ENCODE data around the gene TENM4.

The TENM4 gene

GRCh38 chr11:79412761-79413160, 28.1 kb downstream of the TENM4 start:
- no peak overlapping the region for H3K4me3 ChIP-seq (ENCODE audit: low read length in 2 of 2)
- no peaks in the 10 kb centered on the region for H3K27me3 ChIP-seq (ENCODE audit: control insufficient read depth in 2 of 2, insufficient read depth in 2 of 2, low read length in 2 of 2)
- H3K36me3 ChIP-seq (ENCODE audit: control insufficient read depth in 2 of 2, insufficient read depth in 2 of 2, low read length in 2 of 2) = no peaks in the 10 kb centered on the region
- H3K9ac ChIP-seq (ENCODE audit: low read depth in 1 of 2, low read length in 2 of 2) = no peak overlapping the region
- no peaks in the 10 kb centered on the region for H3K9me3 ChIP-seq (ENCODE audit: control insufficient read depth in 2 of 2, low read length in 2 of 2)
- H3K27ac ChIP-seq (ENCODE audit: low read depth in 2 of 2, low read length in 2 of 2) = no peak overlapping the region
- H3K4me1 ChIP-seq (ENCODE audit: control insufficient read depth in 2 of 2, insufficient read depth in 2 of 2, low read length in 2 of 2) = no peaks in the 10 kb centered on the region

GRCh38 chr11:79409330-79409729, 31.5 kb downstream of the TENM4 start:
- no peak overlapping the region for H3K4me3 ChIP-seq (ENCODE audit: low read length in 2 of 2)
- H3K27me3 ChIP-seq (ENCODE audit: control insufficient read depth in 2 of 2, insufficient read depth in 2 of 2, low read length in 2 of 2) = no peaks in the 10 kb centered on the region
- no peaks in the 10 kb centered on the region for H3K9me3 ChIP-seq (ENCODE audit: control insufficient read depth in 2 of 2, low read length in 2 of 2)
- no peaks in the 10 kb centered on the region for H3K4me1 ChIP-seq (ENCODE audit: control insufficient read depth in 2 of 2, insufficient read depth in 2 of 2, low read length in 2 of 2)
- no peak overlapping the region for H3K9ac ChIP-seq (ENCODE audit: low read depth in 1 of 2, low read length in 2 of 2)
- no peak overlapping the region for H3K27ac ChIP-seq (ENCODE audit: low read depth in 2 of 2, low read length in 2 of 2)
- H3K36me3 ChIP-seq (ENCODE audit: control insufficient read depth in 2 of 2, insufficient read depth in 2 of 2, low read length in 2 of 2) = no peaks in the 10 kb centered on the region

GRCh38 chr11:79406376-79406775, 34.5 kb downstream of the TENM4 start:
- Histone ChIP-seq H3K27me3 (ENCODE audit: control insufficient read depth in 2 of 2, insufficient read depth in 2 of 2, low read length in 2 of 2) (no peaks in the 10 kb centered on the region), H3K9ac (ENCODE audit: low read depth in 1 of 2, low read length in 2 of 2) (no peak overlapping the region), H3K4me3 (ENCODE audit: low read length in 2 of 2) (no peak overlapping the region), H3K27ac (ENCODE audit: low read depth in 2 of 2, low read length in 2 of 2) (no peak overlapping the region), H3K36me3 (ENCODE audit: control insufficient read depth in 2 of 2, insufficient read depth in 2 of 2, low read length in 2 of 2) (no peaks in the 10 kb centered on the region), H3K9me3 (ENCODE audit: control insufficient read depth in 2 of 2, low read length in 2 of 2) (no peaks in the 10 kb centered on the region), H3K4me1 (ENCODE audit: control insufficient read depth in 2 of 2, insufficient read depth in 2 of 2, low read length in 2 of 2) (no peaks in the 10 kb centered on the region)

GRCh38 chr11:79404806-79405205, 36.0 kb downstream of the TENM4 start:
- H3K4me1 ChIP-seq (ENCODE audit: control insufficient read depth in 2 of 2, insufficient read depth in 2 of 2, low read length in 2 of 2) = no peaks in the 10 kb centered on the region
- H3K27me3 ChIP-seq (ENCODE audit: control insufficient read depth in 2 of 2, insufficient read depth in 2 of 2, low read length in 2 of 2) = no peaks in the 10 kb centered on the region
- H3K9me3 ChIP-seq (ENCODE audit: control insufficient read depth in 2 of 2, low read length in 2 of 2) = no peaks in the 10 kb centered on the region
- no peak overlapping the region for H3K27ac ChIP-seq (ENCODE audit: low read depth in 2 of 2, low read length in 2 of 2)
- no peak overlapping the region for H3K4me3 ChIP-seq (ENCODE audit: low read length in 2 of 2)
- H3K36me3 ChIP-seq (ENCODE audit: control insufficient read depth in 2 of 2, insufficient read depth in 2 of 2, low read length in 2 of 2) = no peaks in the 10 kb centered on the region
- no peak overlapping the region for H3K9ac ChIP-seq (ENCODE audit: low read depth in 1 of 2, low read length in 2 of 2)

- Histone ChIP-seq H3K4me3 (ENCODE audit: low read length in 2 of 2) (no peak overlapping the region), H3K36me3 (ENCODE audit: control insufficient read depth in 2 of 2, insufficient read depth in 2 of 2, low read length in 2 of 2) (no peaks in the 10 kb centered on the region), H3K9ac (ENCODE audit: low read depth in 1 of 2, low read length in 2 of 2) (no peak overlapping the region), H3K27ac (ENCODE audit: low read depth in 2 of 2, low read length in 2 of 2) (no peak overlapping the region), H3K9me3 (ENCODE audit: control insufficient read depth in 2 of 2, low read length in 2 of 2) (no peaks in the 10 kb centered on the region), H3K27me3 (ENCODE audit: control insufficient read depth in 2 of 2, insufficient read depth in 2 of 2, low read length in 2 of 2) (no peaks in the 10 kb centered on the region), H3K4me1 (ENCODE audit: control insufficient read depth in 2 of 2, insufficient read depth in 2 of 2, low read length in 2 of 2) (no peaks in the 10 kb centered on the region)
These were observed 36.5 kb downstream of the TENM4 start for GRCh38 chr11:79404325-79404724.

GRCh38 chr11:79403839-79404238, 37.0 kb downstream of the TENM4 start:
- H3K27ac ChIP-seq (ENCODE audit: low read depth in 2 of 2, low read length in 2 of 2) = no peak overlapping the region
- no peak overlapping the region for H3K9ac ChIP-seq (ENCODE audit: low read depth in 1 of 2, low read length in 2 of 2)
- no peak overlapping the region for H3K4me3 ChIP-seq (ENCODE audit: low read length in 2 of 2)
- no peaks in the 10 kb centered on the region for H3K4me1 ChIP-seq (ENCODE audit: control insufficient read depth in 2 of 2, insufficient read depth in 2 of 2, low read length in 2 of 2)
- no peaks in the 10 kb centered on the region for H3K9me3 ChIP-seq (ENCODE audit: control insufficient read depth in 2 of 2, low read length in 2 of 2)
- H3K36me3 ChIP-seq (ENCODE audit: control insufficient read depth in 2 of 2, insufficient read depth in 2 of 2, low read length in 2 of 2) = no peaks in the 10 kb centered on the region
- no peaks in the 10 kb centered on the region for H3K27me3 ChIP-seq (ENCODE audit: control insufficient read depth in 2 of 2, insufficient read depth in 2 of 2, low read length in 2 of 2)

GRCh38 chr11:79402912-79403311, 37.9 kb downstream of the TENM4 start:
- no peak overlapping the region for H3K27ac ChIP-seq (ENCODE audit: low read depth in 2 of 2, low read length in 2 of 2)
- H3K4me1 ChIP-seq (ENCODE audit: control insufficient read depth in 2 of 2, insufficient read depth in 2 of 2, low read length in 2 of 2) = no peaks in the 10 kb centered on the region
- no peaks in the 10 kb centered on the region for H3K27me3 ChIP-seq (ENCODE audit: control insufficient read depth in 2 of 2, insufficient read depth in 2 of 2, low read length in 2 of 2)
- H3K4me3 ChIP-seq (ENCODE audit: low read length in 2 of 2) = no peak overlapping the region
- no peaks in the 10 kb centered on the region for H3K9me3 ChIP-seq (ENCODE audit: control insufficient read depth in 2 of 2, low read length in 2 of 2)
- no peak overlapping the region for H3K9ac ChIP-seq (ENCODE audit: low read depth in 1 of 2, low read length in 2 of 2)
- H3K36me3 ChIP-seq (ENCODE audit: control insufficient read depth in 2 of 2, insufficient read depth in 2 of 2, low read length in 2 of 2) = no peaks in the 10 kb centered on the region

- no peaks in the 10 kb centered on the region for H3K36me3 ChIP-seq (ENCODE audit: control insufficient read depth in 2 of 2, insufficient read depth in 2 of 2, low read length in 2 of 2)
- no peaks in the 10 kb centered on the region for H3K27me3 ChIP-seq (ENCODE audit: control insufficient read depth in 2 of 2, insufficient read depth in 2 of 2, low read length in 2 of 2)
- no peak overlapping the region for H3K9ac ChIP-seq (ENCODE audit: low read depth in 1 of 2, low read length in 2 of 2)
- H3K4me1 ChIP-seq (ENCODE audit: control insufficient read depth in 2 of 2, insufficient read depth in 2 of 2, low read length in 2 of 2) = no peaks in the 10 kb centered on the region
- no peak overlapping the region for H3K27ac ChIP-seq (ENCODE audit: low read depth in 2 of 2, low read length in 2 of 2)
- no peaks in the 10 kb centered on the region for H3K9me3 ChIP-seq (ENCODE audit: control insufficient read depth in 2 of 2, low read length in 2 of 2)
- no peak overlapping the region for H3K4me3 ChIP-seq (ENCODE audit: low read length in 2 of 2)
These were observed 40.0 kb downstream of the TENM4 start for GRCh38 chr11:79400717-79401330.

GRCh38 chr11:79400206-79400605, 40.6 kb downstream of the TENM4 start:
- Histone ChIP-seq H3K4me3 (ENCODE audit: low read length in 2 of 2) (no peak overlapping the region), H3K4me1 (ENCODE audit: control insufficient read depth in 2 of 2, insufficient read depth in 2 of 2, low read length in 2 of 2) (no peaks in the 10 kb centered on the region), H3K27me3 (ENCODE audit: control insufficient read depth in 2 of 2, insufficient read depth in 2 of 2, low read length in 2 of 2) (no peaks in the 10 kb centered on the region), H3K9ac (ENCODE audit: low read depth in 1 of 2, low read length in 2 of 2) (no peak overlapping the region), H3K9me3 (ENCODE audit: control insufficient read depth in 2 of 2, low read length in 2 of 2) (no peaks in the 10 kb centered on the region), H3K27ac (ENCODE audit: low read depth in 2 of 2, low read length in 2 of 2) (no peak overlapping the region), H3K36me3 (ENCODE audit: control insufficient read depth in 2 of 2, insufficient read depth in 2 of 2, low read length in 2 of 2) (no peaks in the 10 kb centered on the region)

- no peaks in the 10 kb centered on the region for H3K36me3 ChIP-seq (ENCODE audit: control insufficient read depth in 2 of 2, insufficient read depth in 2 of 2, low read length in 2 of 2)
These were observed 43.6 kb downstream of the TENM4 start for GRCh38 chr11:79397252-79397651.

GRCh38 chr11:79396674-79397073, 44.2 kb downstream of the TENM4 start:
- Histone ChIP-seq H3K36me3 (ENCODE audit: control insufficient read depth in 2 of 2, insufficient read depth in 2 of 2, low read length in 2 of 2) (no peaks in the 10 kb centered on the region), H3K27me3 (ENCODE audit: control insufficient read depth in 2 of 2, insufficient read depth in 2 of 2, low read length in 2 of 2) (no peaks in the 10 kb centered on the region), H3K9me3 (ENCODE audit: control insufficient read depth in 2 of 2, low read length in 2 of 2) (no peaks in the 10 kb centered on the region), H3K4me1 (ENCODE audit: control insufficient read depth in 2 of 2, insufficient read depth in 2 of 2, low read length in 2 of 2) (no peaks in the 10 kb centered on the region), H3K9ac (ENCODE audit: low read depth in 1 of 2, low read length in 2 of 2) (no peak overlapping the region), H3K27ac (ENCODE audit: low read depth in 2 of 2, low read length in 2 of 2) (no peak overlapping the region), H3K4me3 (ENCODE audit: low read length in 2 of 2) (no peak overlapping the region)

More at GRCh38 chr11:79397252-79397651, 43.6 kb downstream of the TENM4 start:
- Histone ChIP-seq H3K9ac (ENCODE audit: low read depth in 1 of 2, low read length in 2 of 2) (no peak overlapping the region), H3K27ac (ENCODE audit: low read depth in 2 of 2, low read length in 2 of 2) (no peak overlapping the region), H3K27me3 (ENCODE audit: control insufficient read depth in 2 of 2, insufficient read depth in 2 of 2, low read length in 2 of 2) (no peaks in the 10 kb centered on the region), H3K4me3 (ENCODE audit: low read length in 2 of 2) (no peak overlapping the region), H3K4me1 (ENCODE audit: control insufficient read depth in 2 of 2, insufficient read depth in 2 of 2, low read length in 2 of 2) (no peaks in the 10 kb centered on the region), H3K9me3 (ENCODE audit: control insufficient read depth in 2 of 2, low read length in 2 of 2) (no peaks in the 10 kb centered on the region)

All from mucosa of rectum (tissue), 2 donors.